Caco-2 (cell line): ENCODE results near the gene ERC2. TPM values are rescaled to one million over a fixed set of nuclear protein-coding genes. Genes with fewer than 3 reads are reported as not detected.

Experiments
- BruUV-seq: library from RNA; stranded (reverse); fragments of 400-500 nt; replicated peaks from 2 replicates; lab custom pipeline; 2021; lab: Mats Ljungman, UMichigan
- CTCF ChIA-PET: fragments of 300-600 bp; sonication (Branson Sonifier 250); formaldehyde crosslinking; loops from one replicate; lab custom pipeline; 2022; ENCODE audit warnings: antibody characterized with exemption; lab: Charles Lee
- POLR2A ChIA-PET: fragments of 300-600 bp; sonication (Branson Sonifier 250); formaldehyde crosslinking; loops from one replicate; lab custom pipeline; 2022; ENCODE audit warnings: antibody characterized with exemption; lab: Charles Lee
- DNase-seq, 2 experiments: peaks; one replicate each; pipeline versions ENCODE4 v3.0.0 to v3.0.0-alpha.2; 2020 to 2022
- H3K27me3 ChIP-seq: replicated peaks from 2 replicates; pipeline ENCODE4 v1.6.0; 2011; ENCODE audit warnings: low read length; ENCODE audit not compliant: control insufficient read depth, insufficient read depth
- H3K36me3 ChIP-seq: 2 replicates; pipeline ENCODE4 v1.5.1; 2011; ENCODE audit warnings: low read length; ENCODE audit not compliant: control insufficient read depth, insufficient read depth
- H3K4me1 ChIP-seq: fragments of 250-450 bp; sonication (Bioruptor Pico); 2 replicates; pipeline ENCODE4 v1.5.1; 2020; ENCODE audit warnings: mild to moderate bottlenecking
- H3K4me3 ChIP-seq: 2 replicates; pipeline ENCODE4 v1.5.1; 2011; ENCODE audit warnings: low read depth, mild to moderate bottlenecking, control low read depth, low read length
- H3K9me3 ChIP-seq: fragments of 250-450 bp; sonication (Bioruptor Pico); 2 replicates; pipeline ENCODE4 v1.5.1; 2020; ENCODE audit warnings: mild to moderate bottlenecking, moderate library complexity
- H3K27ac Mint-ChIP-seq: one replicate; pipeline ENCODE4 v1.8.0; 2022; ENCODE audit warnings: mixed read lengths; ENCODE audit not compliant: unreplicated experiment
- H3K27me3 Mint-ChIP-seq: one replicate; pipeline ENCODE4 v1.8.0; 2022; ENCODE audit warnings: mixed read lengths; ENCODE audit not compliant: insufficient read depth, unreplicated experiment
- H3K36me3 Mint-ChIP-seq: one replicate; pipeline ENCODE4 v1.8.0; 2022; ENCODE audit warnings: mild to moderate bottlenecking, mixed read lengths; ENCODE audit not compliant: insufficient read depth, unreplicated experiment
- H3K4me1 Mint-ChIP-seq: one replicate; pipeline ENCODE4 v1.8.0; 2022; ENCODE audit warnings: low read depth, mixed read lengths; ENCODE audit not compliant: unreplicated experiment
- H3K4me3 Mint-ChIP-seq: one replicate; pipeline ENCODE4 v1.8.0; 2022; ENCODE audit warnings: mild to moderate bottlenecking, moderate library complexity, mixed read lengths; ENCODE audit not compliant: unreplicated experiment
- H3K9me3 Mint-ChIP-seq: one replicate; pipeline ENCODE4 v1.8.0; 2022; ENCODE audit warnings: mixed read lengths; ENCODE audit not compliant: unreplicated experiment
- CTCF ChIP-seq, 2 experiments: fragments of 200-600 bp in 1 of 2; IDR thresholded peaks; 1 replicate in 1 of 2; 2 replicates in 1 of 2; pipeline versions ENCODE4 v1.5.1 to v1.8.0; 2011 to 2022; ENCODE audit warnings: antibody characterized with exemption in 1 of 2, control low read depth in 1 of 2, inconsistent platforms in 1 of 2, low read depth in 1 of 2, low read length in 1 of 2, mild to moderate bottlenecking in 1 of 2, moderate library complexity in 1 of 2; ENCODE audit not compliant: insufficient read depth in 1 of 2, severe bottlenecking in 1 of 2, unreplicated experiment in 1 of 2
- intact Hi-C: fragments of 100-400 bp; cut with micrococcal nuclease; formaldehyde crosslinking; loops from one replicate; pipeline ENCODE4 v1.10.0; 2022; ENCODE audit not compliant: unreplicated experiment
- total RNA-seq: library from RNA; stranded (reverse); gene quantifications from 2 replicates; pipeline ENCODE4 v1.2.3, GENCODE V29; 2022

The ERC2 gene
- total RNA-seq, 1 experiment from 2014 or later = 0.54 TPM

GRCh38 chr3:55951388-55951787 lies 516.9 kb downstream of the ERC2 start:
- Histone ChIP-seq H3K27me3 (no peaks in the 10 kb centered on the region), H3K4me3 (no peak overlapping the region), H3K36me3 (no peaks in the 10 kb centered on the region), H3K4me1 (no peaks in the 10 kb centered on the region), H3K9me3 (no peaks in the 10 kb centered on the region)
- no peaks in the 10 kb centered on the region for H3K4me1 Mint-ChIP-seq
- no peak for TF ChIP-seq CTCF (IDR thresholded peaks at IDR 0.05; ENCODE audit: insufficient read depth in 1 of 2, low read depth in 1 of 2, low read length in 1 of 2, severe bottlenecking in 1 of 2, unreplicated experiment in 1 of 2)
- no peaks in the 10 kb centered on the region for H3K27me3 Mint-ChIP-seq
- no peak overlapping the region for H3K27ac Mint-ChIP-seq
- no peaks in the 10 kb centered on the region for H3K9me3 Mint-ChIP-seq
- CTCF ChIA-PET = no interaction called here
- H3K4me3 Mint-ChIP-seq = no peak overlapping the region
- BruUV-seq = no TSS peak
- POLR2A ChIA-PET = no interaction called here
- intact Hi-C loops = no loop called here
- no peak for DNase-seq
- H3K36me3 Mint-ChIP-seq = no peaks in the 10 kb centered on the region

- ChIA-PET CTCF (no interaction called here), POLR2A (no interaction called here)
- Histone ChIP-seq H3K36me3 (no peaks in the 10 kb centered on the region), H3K4me1 (no peaks in the 10 kb centered on the region), H3K4me3 (no peak overlapping the region), H3K27me3 (no peaks in the 10 kb centered on the region), H3K9me3 (no peaks in the 10 kb centered on the region)
- TF ChIP-seq CTCF (IDR thresholded peaks at IDR 0.05; ENCODE audit: insufficient read depth in 1 of 2, low read depth in 1 of 2, low read length in 1 of 2, severe bottlenecking in 1 of 2, unreplicated experiment in 1 of 2) = no peak
- H3K9me3 Mint-ChIP-seq = no peaks in the 10 kb centered on the region
- H3K36me3 Mint-ChIP-seq = no peaks in the 10 kb centered on the region
- no peak overlapping the region for H3K4me3 Mint-ChIP-seq
- no TSS peak for BruUV-seq
- H3K27ac Mint-ChIP-seq = no peak overlapping the region
- no peak for DNase-seq
- intact Hi-C loops = no loop called here
- peaks cover 3% of the 10 kb centered on the region for H3K27me3 Mint-ChIP-seq
- no peaks in the 10 kb centered on the region for H3K4me1 Mint-ChIP-seq
Observed at GRCh38 chr3:55947406-55947805, 520.9 kb downstream of the ERC2 start.

- TF ChIP-seq CTCF (IDR thresholded peaks at IDR 0.05; ENCODE audit: insufficient read depth in 1 of 2, low read depth in 1 of 2, low read length in 1 of 2, severe bottlenecking in 1 of 2, unreplicated experiment in 1 of 2) = no peak
Observed at GRCh38 chr3:55946574-55947160, 521.6 kb downstream of the ERC2 start.

More at GRCh38 chr3:55946574-55947160, 521.6 kb downstream of the ERC2 start:
- DNase-seq = no peak
- H3K27ac Mint-ChIP-seq = no peak overlapping the region
- POLR2A ChIA-PET = no interaction called here
- no TSS peak for BruUV-seq
- no peak overlapping the region for H3K4me3 Mint-ChIP-seq
- H3K4me1 Mint-ChIP-seq = no peaks in the 10 kb centered on the region
- H3K36me3 ChIP-seq = no peaks in the 10 kb centered on the region
- no peaks in the 10 kb centered on the region for H3K27me3 ChIP-seq
- intact Hi-C loops = no loop called here
- no peaks in the 10 kb centered on the region for H3K9me3 ChIP-seq
- H3K36me3 Mint-ChIP-seq = no peaks in the 10 kb centered on the region
- no peaks in the 10 kb centered on the region for H3K4me1 ChIP-seq
- peaks cover 3% of the 10 kb centered on the region for H3K27me3 Mint-ChIP-seq
- H3K4me3 ChIP-seq = no peak overlapping the region
- H3K9me3 Mint-ChIP-seq = no peaks in the 10 kb centered on the region
- CTCF ChIA-PET = no interaction called here
